Measurements from ENCODE around the gene LGR5.

The LGR5 gene

DNA sequence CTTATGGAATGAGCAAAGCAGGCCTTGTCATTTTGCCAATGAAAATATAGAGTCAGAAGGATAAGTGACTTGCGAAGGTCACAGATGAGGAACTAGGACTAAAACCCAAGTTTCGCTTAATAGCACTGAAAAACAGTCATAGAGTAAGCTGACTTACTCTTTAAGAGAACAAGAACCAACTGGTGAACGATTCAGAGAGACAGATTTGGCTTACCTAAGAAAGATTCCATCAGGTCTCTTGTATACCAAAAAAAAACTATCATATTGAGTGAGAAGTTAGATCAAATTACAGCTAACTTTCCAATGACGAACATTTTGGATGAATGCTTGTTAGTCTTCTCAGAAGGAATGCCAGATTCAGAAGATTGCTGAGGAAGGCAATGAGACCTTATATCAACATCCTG, 149.9 kb downstream of the LGR5 start:
- DNase-seq (ENCODE audit: insufficient read length) (no peak), FAIRE-seq (no peak)
- TF ChIP-seq POLR2AphosphoS5 (IDR thresholded peaks at IDR 0.05; ENCODE audit: low read depth, low read length): no peak
- no peak for TF ChIP-seq TAF1 (IDR thresholded peaks at IDR 0.05; ENCODE audit: borderline replicate concordance, low read depth, low read length)
- no peak for TF ChIP-seq POLR2A (IDR thresholded peaks at IDR 0.05; ENCODE audit: low read depth, low read length)

- no peak for DNase-seq (ENCODE audit: insufficient read length)
- no peak for FAIRE-seq
- TF ChIP-seq TAF1 (IDR thresholded peaks at IDR 0.05; ENCODE audit: borderline replicate concordance, low read depth, low read length): no peak
- TF ChIP-seq POLR2A (IDR thresholded peaks at IDR 0.05; ENCODE audit: low read depth, low read length): no peak
- TF ChIP-seq POLR2AphosphoS5 (IDR thresholded peaks at IDR 0.05; ENCODE audit: low read depth, low read length): no peak
These were observed 152.0 kb downstream of the LGR5 start for GRCh38 chr12:71591601-71592000.

- no peak for TF ChIP-seq TAF1 (IDR thresholded peaks at IDR 0.05; ENCODE audit: borderline replicate concordance, low read depth, low read length)
- no peak for TF ChIP-seq POLR2A (IDR thresholded peaks at IDR 0.05; ENCODE audit: low read depth, low read length)
- TF ChIP-seq POLR2AphosphoS5 (IDR thresholded peaks at IDR 0.05; ENCODE audit: low read depth, low read length): no peak
- FAIRE-seq (no peak), DNase-seq (ENCODE audit: insufficient read length) (no peak)
These were observed 153.2 kb downstream of the LGR5 start for GRCh38 chr12:71592841-71593240.

DNA sequence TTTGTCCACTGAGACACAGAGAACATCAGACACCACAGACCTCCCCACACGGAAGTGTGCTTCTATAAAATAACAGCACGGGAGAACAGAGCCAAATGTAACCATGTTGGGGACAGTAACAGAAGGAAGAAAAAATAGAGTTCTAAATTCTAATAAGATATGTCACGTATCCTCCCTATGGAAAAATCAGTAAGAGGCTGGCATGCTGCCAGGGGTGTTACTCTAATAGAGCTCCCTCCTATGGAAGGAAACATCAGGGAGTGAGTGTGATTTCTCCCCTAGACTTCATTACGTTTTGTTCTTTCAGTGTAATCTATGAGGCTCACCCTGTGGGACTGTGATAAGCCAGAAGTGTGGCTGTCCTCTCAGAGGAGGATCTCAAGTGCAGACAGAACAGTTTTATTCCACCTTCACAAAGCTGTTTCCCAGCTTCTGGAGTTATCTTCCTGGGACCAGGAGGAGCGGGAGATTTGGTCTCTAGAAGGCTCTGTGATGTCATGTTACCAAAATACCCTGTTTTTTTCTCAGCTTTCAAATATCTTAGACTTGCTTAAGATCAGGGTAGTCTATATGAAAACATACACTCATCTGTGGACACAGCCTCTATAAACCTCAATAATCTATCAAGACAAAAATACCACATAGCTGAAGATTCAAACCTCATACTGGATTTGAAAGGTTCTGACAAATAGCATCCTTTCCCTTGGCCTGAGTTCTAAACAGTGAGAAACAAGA, 154.8 kb downstream of the LGR5 start:
- FAIRE-seq (no peak), DNase-seq (ENCODE audit: insufficient read length) (no peak)
- TF ChIP-seq POLR2A (IDR thresholded peaks at IDR 0.05; ENCODE audit: low read depth, low read length) (no peak), TAF1 (IDR thresholded peaks at IDR 0.05; ENCODE audit: borderline replicate concordance, low read depth, low read length) (no peak), POLR2AphosphoS5 (IDR thresholded peaks at IDR 0.05; ENCODE audit: low read depth, low read length) (no peak)

GRCh38 chr12:71599210-71599609, 159.6 kb downstream of the LGR5 start:
- no peak for FAIRE-seq
- TF ChIP-seq POLR2A (IDR thresholded peaks at IDR 0.05; ENCODE audit: low read depth, low read length) (no peak), TAF1 (IDR thresholded peaks at IDR 0.05; ENCODE audit: borderline replicate concordance, low read depth, low read length) (no peak), POLR2AphosphoS5 (IDR thresholded peaks at IDR 0.05; ENCODE audit: low read depth, low read length) (no peak)
- DNase-seq (ENCODE audit: insufficient read length): no peak

- FAIRE-seq (no peak), DNase-seq (ENCODE audit: insufficient read length) (no peak)
- TF ChIP-seq POLR2A (IDR thresholded peaks at IDR 0.05; ENCODE audit: low read depth, low read length) (no peak), TAF1 (IDR thresholded peaks at IDR 0.05; ENCODE audit: borderline replicate concordance, low read depth, low read length) (no peak), POLR2AphosphoS5 (IDR thresholded peaks at IDR 0.05; ENCODE audit: low read depth, low read length) (no peak)
These were observed 161.9 kb downstream of the LGR5 start for GRCh38 chr12:71601546-71601945.

- no peak for TF ChIP-seq POLR2A (IDR thresholded peaks at IDR 0.05; ENCODE audit: low read depth, low read length)
- TF ChIP-seq TAF1 (IDR thresholded peaks at IDR 0.05; ENCODE audit: borderline replicate concordance, low read depth, low read length): no peak
- TF ChIP-seq POLR2AphosphoS5 (IDR thresholded peaks at IDR 0.05; ENCODE audit: low read depth, low read length): no peak
- FAIRE-seq (peak; percentile 9), DNase-seq (ENCODE audit: insufficient read length) (no peak)
These were observed 163.4 kb downstream of the LGR5 start for GRCh38 chr12:71602761-71603577.

DNA sequence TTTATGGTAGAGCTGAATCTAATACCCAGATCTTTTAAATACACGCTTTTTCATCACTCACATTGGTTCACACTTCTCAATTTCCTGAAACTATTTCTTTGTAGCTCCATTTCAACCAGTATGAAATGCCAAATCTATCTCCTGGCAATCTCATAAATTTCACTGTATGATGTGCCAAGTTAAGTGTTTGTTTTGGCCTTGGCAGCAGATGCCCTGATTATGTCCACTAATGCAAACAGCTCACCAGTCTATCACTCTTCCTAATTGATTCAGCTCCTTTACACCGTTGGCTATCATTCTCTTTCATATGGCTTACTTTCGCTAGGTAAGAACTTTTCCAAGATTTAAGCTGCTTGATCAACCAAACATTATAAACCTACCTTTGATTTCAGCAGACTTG, 165.4 kb downstream of the LGR5 start:
- DNase-seq (ENCODE audit: insufficient read length) (no peak), FAIRE-seq (no peak)
- no peak for TF ChIP-seq POLR2AphosphoS5 (IDR thresholded peaks at IDR 0.05; ENCODE audit: low read depth, low read length)
- TF ChIP-seq POLR2A (IDR thresholded peaks at IDR 0.05; ENCODE audit: low read depth, low read length): no peak
- no peak for TF ChIP-seq TAF1 (IDR thresholded peaks at IDR 0.05; ENCODE audit: borderline replicate concordance, low read depth, low read length)

DNA sequence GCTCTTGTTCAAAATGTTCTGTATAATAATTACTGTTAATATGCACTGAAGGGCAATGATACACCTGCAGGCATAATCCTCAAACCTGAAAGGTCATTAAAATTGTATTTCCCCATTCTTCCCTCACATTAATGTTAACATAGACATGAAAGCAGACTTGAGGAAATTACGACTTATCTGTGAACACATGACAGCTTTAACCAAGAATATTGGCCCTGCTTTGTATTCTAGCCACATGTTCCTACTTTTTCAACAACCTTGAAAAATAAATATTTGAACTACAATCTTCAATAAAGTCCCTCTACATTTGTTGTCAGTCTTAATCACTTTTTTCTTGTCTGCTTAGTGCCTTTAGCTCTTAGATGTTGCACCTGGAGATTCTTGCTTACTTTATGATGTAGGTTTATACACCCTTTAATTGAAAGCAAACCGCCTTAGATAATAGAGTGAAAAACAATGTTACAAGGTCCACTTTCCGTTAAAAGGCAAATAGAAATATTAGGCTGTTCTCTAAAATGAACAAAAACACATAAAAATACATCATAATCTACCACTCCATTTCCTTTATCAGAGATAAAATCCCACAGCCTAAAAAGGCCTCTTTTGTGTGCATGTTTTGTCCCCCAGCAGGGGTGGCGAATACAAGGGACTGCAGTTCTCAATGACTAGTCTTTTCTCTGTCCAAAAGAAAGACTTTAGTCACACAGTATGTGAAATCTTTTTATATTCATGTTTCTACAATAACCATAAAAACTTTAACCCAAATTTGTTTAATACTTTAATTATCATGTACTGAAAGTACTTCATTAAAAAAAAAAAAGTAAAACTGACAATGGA, 168.1 kb downstream of the LGR5 start:
- no peak for FAIRE-seq
- no peak for TF ChIP-seq POLR2AphosphoS5 (IDR thresholded peaks at IDR 0.05; ENCODE audit: low read depth, low read length)
- no peak for TF ChIP-seq TAF1 (IDR thresholded peaks at IDR 0.05; ENCODE audit: borderline replicate concordance, low read depth, low read length)
- TF ChIP-seq POLR2A (IDR thresholded peaks at IDR 0.05; ENCODE audit: low read depth, low read length): no peak

DNA sequence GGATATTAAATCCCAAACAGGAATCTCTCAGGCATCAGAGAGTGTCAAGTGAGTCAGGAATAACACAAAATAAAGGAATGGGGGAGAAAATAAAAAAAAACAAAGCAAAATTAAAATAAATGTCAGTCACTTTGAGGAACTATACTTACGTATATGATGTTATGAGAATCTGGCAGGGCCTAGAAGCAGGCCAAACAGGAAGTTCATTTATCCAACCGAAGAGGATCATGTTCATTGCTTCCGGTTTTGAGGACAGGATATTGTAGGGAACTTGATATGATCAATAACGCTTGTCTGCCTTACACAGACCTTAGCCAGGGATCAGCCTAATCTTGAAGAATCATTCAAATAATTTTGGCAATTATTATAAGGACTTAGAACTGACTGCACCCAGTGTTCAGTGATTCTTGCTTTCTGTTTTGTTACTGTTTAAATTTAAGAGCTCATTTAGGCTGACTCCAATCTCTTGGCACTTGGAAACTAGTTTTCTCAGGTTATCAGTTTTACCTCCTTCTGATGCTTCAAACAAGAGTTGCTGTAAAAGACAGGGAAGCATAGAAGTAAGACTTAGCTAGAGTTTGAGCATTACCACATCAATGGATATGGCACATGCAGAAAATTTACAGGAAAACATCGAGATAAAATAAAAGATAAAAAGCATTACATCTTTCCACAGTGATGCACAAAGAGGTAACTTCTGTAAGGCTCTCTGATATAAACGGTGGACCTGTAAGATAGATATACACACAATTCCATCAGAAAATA, 170.6 kb downstream of the LGR5 start:
- DNase-seq (ENCODE audit: insufficient read length): no peak
- FAIRE-seq: peak; percentile 86
- TF ChIP-seq POLR2AphosphoS5 (IDR thresholded peaks at IDR 0.05; ENCODE audit: low read depth, low read length): no peak
- TF ChIP-seq TAF1 (IDR thresholded peaks at IDR 0.05; ENCODE audit: borderline replicate concordance, low read depth, low read length): no peak
- TF ChIP-seq POLR2A (IDR thresholded peaks at IDR 0.05; ENCODE audit: low read depth, low read length): no peak

More for the DNA sequence above, 168.1 kb downstream of the LGR5 start:
- DNase-seq (ENCODE audit: insufficient read length): no peak
